HepG2 (cell line): ENCODE results near the gene MRPL2. TPM values are rescaled to one million over a fixed set of nuclear protein-coding genes. Genes with fewer than 3 reads are reported as not detected.

ENCODE experiments used
- ASH2L ChIP-seq: fragments of 300-600, 200-600 bp; sonication (generic); IDR thresholded peaks from 2 replicates; pipeline ENCODE4 v1.7.0; 2017; ENCODE audit warnings: low read depth, mild to moderate bottlenecking, moderate library complexity, mixed read lengths, low read length; ENCODE audit not compliant: insufficient read length
- KLF6 ChIP-seq: IDR thresholded peaks from 2 replicates; pipeline ENCODE4 v1.8.0; 2016; ENCODE audit warnings: missing biosample characterization, missing genetic modification reagents
- MED1 ChIP-seq: sonication (generic); formaldehyde crosslinking; IDR thresholded peaks from 2 replicates; pipeline ENCODE4 v1.4.0; 2020; ENCODE audit warnings: missing genetic modification reagents
- SP5 ChIP-seq: IDR thresholded peaks from 2 replicates; pipeline ENCODE4 v1.6.1; 2016; ENCODE audit warnings: low read depth, borderline replicate concordance
- TOE1 ChIP-seq: sonication (generic); formaldehyde crosslinking; IDR thresholded peaks from 2 replicates; pipeline ENCODE4 v1.4.0; 2020; ENCODE audit warnings: mild to moderate bottlenecking, missing genetic modification reagents
- ZFP37 ChIP-seq: sonication (generic); formaldehyde crosslinking; IDR thresholded peaks from 2 replicates; pipeline ENCODE4 v1.4.0; 2020; ENCODE audit warnings: missing genetic modification reagents, borderline replicate concordance
- ZFP62 ChIP-seq: sonication (generic); formaldehyde crosslinking; IDR thresholded peaks from 2 replicates; pipeline ENCODE4 v1.4.0; 2020; ENCODE audit warnings: missing genetic modification reagents
- ZNF30 ChIP-seq: sonication (generic); formaldehyde crosslinking; IDR thresholded peaks from 2 replicates; pipeline ENCODE4 v1.5.0; 2020; ENCODE audit warnings: mild to moderate bottlenecking, missing genetic modification reagents
- ZNF552 ChIP-seq: sonication (generic); formaldehyde crosslinking; IDR thresholded peaks from 2 replicates; pipeline ENCODE4 v1.9.0; 2022; ENCODE audit warnings: missing genetic modification reagents, mild to moderate bottlenecking, borderline replicate concordance
- ZNF672 ChIP-seq: sonication (generic); formaldehyde crosslinking; IDR thresholded peaks from 2 replicates; pipeline ENCODE4 v1.8.1; 2022; ENCODE audit warnings: missing genetic modification reagents
- ZNF766 ChIP-seq: sonication (generic); formaldehyde crosslinking; IDR thresholded peaks from 2 replicates; pipeline ENCODE4 v1.5.0; 2020; ENCODE audit warnings: missing genetic modification reagents, borderline replicate concordance
- ZNF878 ChIP-seq: sonication (generic); formaldehyde crosslinking; IDR thresholded peaks from 2 replicates; pipeline ENCODE4 v1.8.1; 2023; ENCODE audit warnings: mild to moderate bottlenecking, missing genetic modification reagents, moderate library complexity
- polyA plus RNA-seq, 8 experiments: library from polyadenylated mRNA; depleted of rRNA in 3 of 8; stranded (reverse) in 7 of 8; unstranded in 1 of 8; fragments of >200 nt; fragmentation: Illumina TruSeq in 4 of 8; extraction: Trizol in 4 of 8; gene quantifications; 2 replicates each; pipeline versions ENCODE4 v1.2.1 to v1.2.3, GENCODE V29; 2011 to 2016; ENCODE audit warnings: low read depth in 4 of 8, missing spikeins in 1 of 8, mixed read lengths in 1 of 8; ENCODE audit not compliant: insufficient read depth in 1 of 8
- total RNA-seq, 5 experiments: library from RNA; depleted of rRNA; stranded (reverse); fragments of >200 nt; fragmentation: Illumina TruSeq; extraction: Trizol; gene quantifications; 2 replicates each; pipeline ENCODE4 v1.2.3, GENCODE V29; 2016; ENCODE audit warnings: low read depth in 1 of 5
- TF ChIP-seq, protein P1 (sequence below): sonication (generic); formaldehyde crosslinking; IDR thresholded peaks from 2 replicates; pipeline ENCODE4 v1.4.0; 2020; ENCODE audit warnings: missing genetic modification reagents
- TF ChIP-seq, protein P2 (sequence below): sonication (generic); formaldehyde crosslinking; IDR thresholded peaks from 2 replicates; pipeline ENCODE4 v1.5.0; 2020; ENCODE audit warnings: mild to moderate bottlenecking, missing genetic modification reagents, moderate library complexity
- TF ChIP-seq, protein P3 (sequence below): fragments of 450-650 bp; IDR thresholded peaks from 2 replicates; pipeline ENCODE4 v1.6.1; 2017
- TF ChIP-seq, protein P4 (sequence below): IDR thresholded peaks from 2 replicates; pipeline ENCODE4 v1.6.1; 2016; ENCODE audit warnings: missing biosample characterization, missing genetic modification reagents, low read depth
- TF ChIP-seq, protein P5 (sequence below): sonication (generic); formaldehyde crosslinking; IDR thresholded peaks from 2 replicates; pipeline ENCODE4 v1.5.1; 2020; ENCODE audit warnings: mild to moderate bottlenecking, missing genetic modification reagents, borderline replicate concordance

MRPL2 gene
- total and polyA plus RNA-seq, 2 of the 13 experiments (the other 11 are each of a cell fraction or from before 2014, with no cell fraction given), result 56.8 to 65.6 TPM

DNA sequence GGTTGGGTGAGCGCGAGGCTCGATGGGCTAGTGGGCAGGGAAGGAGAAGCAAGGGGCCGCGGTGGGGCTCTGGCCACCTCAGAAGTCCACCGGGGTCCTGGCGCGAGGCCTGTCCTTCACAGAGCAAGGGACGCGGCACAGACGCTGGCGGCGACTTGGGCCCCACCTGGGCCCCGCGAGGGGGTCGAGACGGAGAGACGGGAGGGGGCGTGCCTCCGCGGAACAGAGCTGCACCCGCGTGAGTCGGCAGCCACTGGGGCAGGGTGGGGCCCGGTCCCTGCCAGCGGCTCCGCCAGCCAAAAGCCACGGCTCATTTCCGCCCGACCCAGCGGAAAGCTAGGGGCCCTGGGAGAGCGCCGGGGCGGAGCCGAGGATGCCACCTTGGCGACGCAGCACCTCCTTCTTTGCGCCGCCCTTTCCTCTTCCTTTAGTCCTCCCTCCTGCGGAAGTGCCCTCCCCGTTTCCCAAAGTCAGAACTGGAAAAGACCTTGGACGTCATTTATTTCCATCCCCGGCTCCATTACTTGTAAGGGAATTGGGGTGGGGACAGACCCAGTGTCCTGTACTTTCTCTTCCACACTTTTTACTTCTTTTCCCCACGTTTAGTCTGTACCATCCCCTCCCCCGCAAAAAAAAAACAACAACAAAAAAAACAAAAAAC, 5.6 kb downstream of the MRPL2 start, which contains the start of gene CUL7 (continued):
- TF ChIP-seq MED1 (CRISPR knock-in tag) (peak; percentile 87), ZNF878 (CRISPR knock-in tag) (no peak; the same call in none of the 2 replicates), KLF6 (CRISPR knock-in tag) (peak; percentile 98), ZNF552 (CRISPR knock-in tag) (peak; percentile 77; the same call in 1 of the 2 replicates), ZNF672 (no peak), SP5 (CRISPR knock-in tag) (peak; percentile 97), ZNF766 (no peak; the same call in 1 of the 2 replicates), ZFP37 (CRISPR knock-in tag) (no peak), ZNF30 (CRISPR knock-in tag) (no peak), ZFP62 (CRISPR knock-in tag) (no peak), TOE1 (CRISPR knock-in tag) (no peak; the same call in 1 of the 2 replicates), ASH2L (peak; percentile 83)
- TF ChIP-seq, protein P1, sequence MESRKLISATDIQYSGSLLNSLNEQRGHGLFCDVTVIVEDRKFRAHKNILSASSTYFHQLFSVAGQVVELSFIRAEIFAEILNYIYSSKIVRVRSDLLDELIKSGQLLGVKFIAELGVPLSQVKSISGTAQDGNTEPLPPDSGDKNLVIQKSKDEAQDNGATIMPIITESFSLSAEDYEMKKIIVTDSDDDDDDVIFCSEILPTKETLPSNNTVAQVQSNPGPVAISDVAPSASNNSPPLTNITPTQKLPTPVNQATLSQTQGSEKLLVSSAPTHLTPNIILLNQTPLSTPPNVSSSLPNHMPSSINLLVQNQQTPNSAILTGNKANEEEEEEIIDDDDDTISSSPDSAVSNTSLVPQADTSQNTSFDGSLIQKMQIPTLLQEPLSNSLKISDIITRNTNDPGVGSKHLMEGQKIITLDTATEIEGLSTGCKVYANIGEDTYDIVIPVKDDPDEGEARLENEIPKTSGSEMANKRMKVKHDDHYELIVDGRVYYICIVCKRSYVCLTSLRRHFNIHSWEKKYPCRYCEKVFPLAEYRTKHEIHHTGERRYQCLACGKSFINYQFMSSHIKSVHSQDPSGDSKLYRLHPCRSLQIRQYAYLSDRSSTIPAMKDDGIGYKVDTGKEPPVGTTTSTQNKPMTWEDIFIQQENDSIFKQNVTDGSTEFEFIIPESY (CRISPR knock-in tag), result peak; percentile 62
- TF ChIP-seq, protein P2, sequence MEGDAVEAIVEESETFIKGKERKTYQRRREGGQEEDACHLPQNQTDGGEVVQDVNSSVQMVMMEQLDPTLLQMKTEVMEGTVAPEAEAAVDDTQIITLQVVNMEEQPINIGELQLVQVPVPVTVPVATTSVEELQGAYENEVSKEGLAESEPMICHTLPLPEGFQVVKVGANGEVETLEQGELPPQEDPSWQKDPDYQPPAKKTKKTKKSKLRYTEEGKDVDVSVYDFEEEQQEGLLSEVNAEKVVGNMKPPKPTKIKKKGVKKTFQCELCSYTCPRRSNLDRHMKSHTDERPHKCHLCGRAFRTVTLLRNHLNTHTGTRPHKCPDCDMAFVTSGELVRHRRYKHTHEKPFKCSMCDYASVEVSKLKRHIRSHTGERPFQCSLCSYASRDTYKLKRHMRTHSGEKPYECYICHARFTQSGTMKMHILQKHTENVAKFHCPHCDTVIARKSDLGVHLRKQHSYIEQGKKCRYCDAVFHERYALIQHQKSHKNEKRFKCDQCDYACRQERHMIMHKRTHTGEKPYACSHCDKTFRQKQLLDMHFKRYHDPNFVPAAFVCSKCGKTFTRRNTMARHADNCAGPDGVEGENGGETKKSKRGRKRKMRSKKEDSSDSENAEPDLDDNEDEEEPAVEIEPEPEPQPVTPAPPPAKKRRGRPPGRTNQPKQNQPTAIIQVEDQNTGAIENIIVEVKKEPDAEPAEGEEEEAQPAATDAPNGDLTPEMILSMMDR (CRISPR knock-in tag), result no peak
- TF ChIP-seq, protein P3, sequence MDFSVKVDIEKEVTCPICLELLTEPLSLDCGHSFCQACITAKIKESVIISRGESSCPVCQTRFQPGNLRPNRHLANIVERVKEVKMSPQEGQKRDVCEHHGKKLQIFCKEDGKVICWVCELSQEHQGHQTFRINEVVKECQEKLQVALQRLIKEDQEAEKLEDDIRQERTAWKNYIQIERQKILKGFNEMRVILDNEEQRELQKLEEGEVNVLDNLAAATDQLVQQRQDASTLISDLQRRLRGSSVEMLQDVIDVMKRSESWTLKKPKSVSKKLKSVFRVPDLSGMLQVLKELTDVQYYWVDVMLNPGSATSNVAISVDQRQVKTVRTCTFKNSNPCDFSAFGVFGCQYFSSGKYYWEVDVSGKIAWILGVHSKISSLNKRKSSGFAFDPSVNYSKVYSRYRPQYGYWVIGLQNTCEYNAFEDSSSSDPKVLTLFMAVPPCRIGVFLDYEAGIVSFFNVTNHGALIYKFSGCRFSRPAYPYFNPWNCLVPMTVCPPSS, result no peak
- TF ChIP-seq, protein P4, sequence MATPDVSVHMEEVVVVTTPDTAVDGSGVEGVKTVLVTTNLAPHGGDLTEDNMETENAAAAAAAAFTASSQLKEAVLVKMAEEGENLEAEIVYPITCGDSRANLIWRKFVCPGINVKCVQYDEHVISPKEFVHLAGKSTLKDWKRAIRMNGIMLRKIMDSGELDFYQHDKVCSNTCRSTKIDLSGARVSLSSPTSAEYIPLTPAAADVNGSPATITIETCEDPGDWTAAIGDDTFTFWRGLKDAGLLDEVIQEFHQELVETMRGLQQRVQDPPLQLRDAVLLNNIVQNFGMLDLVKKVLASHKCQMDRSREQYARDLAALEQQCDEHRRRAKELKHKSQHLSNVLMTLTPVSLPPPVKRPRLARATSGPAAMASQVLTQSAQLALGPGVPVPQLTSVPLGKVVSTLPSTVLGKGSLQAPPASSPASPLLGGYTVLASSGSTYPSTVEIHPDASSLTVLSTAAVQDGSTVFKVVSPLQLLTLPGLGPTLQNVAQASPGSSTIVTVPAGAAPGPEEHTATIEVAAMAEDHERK (CRISPR knock-in tag), result peak; percentile 69
- TF ChIP-seq, protein P5, sequence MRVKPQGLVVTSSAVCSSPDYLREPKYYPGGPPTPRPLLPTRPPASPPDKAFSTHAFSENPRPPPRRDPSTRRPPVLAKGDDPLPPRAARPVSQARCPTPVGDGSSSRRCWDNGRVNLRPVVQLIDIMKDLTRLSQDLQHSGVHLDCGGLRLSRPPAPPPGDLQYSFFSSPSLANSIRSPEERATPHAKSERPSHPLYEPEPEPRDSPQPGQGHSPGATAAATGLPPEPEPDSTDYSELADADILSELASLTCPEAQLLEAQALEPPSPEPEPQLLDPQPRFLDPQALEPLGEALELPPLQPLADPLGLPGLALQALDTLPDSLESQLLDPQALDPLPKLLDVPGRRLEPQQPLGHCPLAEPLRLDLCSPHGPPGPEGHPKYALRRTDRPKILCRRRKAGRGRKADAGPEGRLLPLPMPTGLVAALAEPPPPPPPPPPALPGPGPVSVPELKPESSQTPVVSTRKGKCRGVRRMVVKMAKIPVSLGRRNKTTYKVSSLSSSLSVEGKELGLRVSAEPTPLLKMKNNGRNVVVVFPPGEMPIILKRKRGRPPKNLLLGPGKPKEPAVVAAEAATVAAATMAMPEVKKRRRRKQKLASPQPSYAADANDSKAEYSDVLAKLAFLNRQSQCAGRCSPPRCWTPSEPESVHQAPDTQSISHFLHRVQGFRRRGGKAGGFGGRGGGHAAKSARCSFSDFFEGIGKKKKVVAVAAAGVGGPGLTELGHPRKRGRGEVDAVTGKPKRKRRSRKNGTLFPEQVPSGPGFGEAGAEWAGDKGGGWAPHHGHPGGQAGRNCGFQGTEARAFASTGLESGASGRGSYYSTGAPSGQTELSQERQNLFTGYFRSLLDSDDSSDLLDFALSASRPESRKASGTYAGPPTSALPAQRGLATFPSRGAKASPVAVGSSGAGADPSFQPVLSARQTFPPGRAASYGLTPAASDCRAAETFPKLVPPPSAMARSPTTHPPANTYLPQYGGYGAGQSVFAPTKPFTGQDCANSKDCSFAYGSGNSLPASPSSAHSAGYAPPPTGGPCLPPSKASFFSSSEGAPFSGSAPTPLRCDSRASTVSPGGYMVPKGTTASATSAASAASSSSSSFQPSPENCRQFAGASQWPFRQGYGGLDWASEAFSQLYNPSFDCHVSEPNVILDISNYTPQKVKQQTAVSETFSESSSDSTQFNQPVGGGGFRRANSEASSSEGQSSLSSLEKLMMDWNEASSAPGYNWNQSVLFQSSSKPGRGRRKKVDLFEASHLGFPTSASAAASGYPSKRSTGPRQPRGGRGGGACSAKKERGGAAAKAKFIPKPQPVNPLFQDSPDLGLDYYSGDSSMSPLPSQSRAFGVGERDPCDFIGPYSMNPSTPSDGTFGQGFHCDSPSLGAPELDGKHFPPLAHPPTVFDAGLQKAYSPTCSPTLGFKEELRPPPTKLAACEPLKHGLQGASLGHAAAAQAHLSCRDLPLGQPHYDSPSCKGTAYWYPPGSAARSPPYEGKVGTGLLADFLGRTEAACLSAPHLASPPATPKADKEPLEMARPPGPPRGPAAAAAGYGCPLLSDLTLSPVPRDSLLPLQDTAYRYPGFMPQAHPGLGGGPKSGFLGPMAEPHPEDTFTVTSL (CRISPR knock-in tag), result peak; percentile 40; the same call in 1 of the 2 replicates
